Spleen (tissue), 11 donors: ENCODE results near the gene BTRC. TPM values are rescaled to one million over a fixed set of nuclear protein-coding genes. Genes with fewer than 3 reads are reported as not detected.

Experiments
- DNase-seq: peaks from one replicate; pipeline ENCODE4 v3.0.0-alpha.2; 2020
- H3K27ac ChIP-seq, 8 donors: fragments of 200-600 bp; sonication (generic) in 7 of 8; 1 replicate in 4 of 8; 2 replicates in 4 of 8; pipeline versions ENCODE4 v1.5.0 to v1.8.0; 2016 to 2021; ENCODE audit warnings: inconsistent platforms in 4 of 8, mild to moderate bottlenecking in 4 of 8, moderate library complexity in 1 of 8
- H3K27me3 ChIP-seq, 7 donors: fragments of 200-600 bp; sonication (generic) in 6 of 7; replicated peaks in 1 of 7; 1 replicate in 4 of 7; 2 replicates in 3 of 7; pipeline versions ENCODE4 v1.5.0 to v1.8.0; 2016 to 2021; ENCODE audit warnings: inconsistent platforms in 3 of 7, mild to moderate bottlenecking in 1 of 7
- H3K36me3 ChIP-seq, 6 donors: fragments of 200-600 bp; sonication (generic) in 5 of 6; 1 replicate in 4 of 6; 2 replicates in 2 of 6; pipeline versions ENCODE4 v1.5.0 to v1.8.0; 2016 to 2021; ENCODE audit warnings: inconsistent platforms in 2 of 6
- H3K4me1 ChIP-seq, 6 donors: fragments of 200-600 bp; sonication (generic) in 5 of 6; 1 replicate in 3 of 6; 2 replicates in 3 of 6; pipeline versions ENCODE4 v1.5.0 to v1.8.0; 2016 to 2021; ENCODE audit warnings: inconsistent platforms in 3 of 6
- H3K4me3 ChIP-seq, 8 donors: fragments of 200-600 bp; sonication (generic) in 7 of 8; 1 replicate in 4 of 8; 2 replicates in 4 of 8; pipeline versions ENCODE4 v1.5.0 to v1.8.0; 2016 to 2021; ENCODE audit warnings: inconsistent platforms in 4 of 8, mild to moderate bottlenecking in 4 of 8, moderate library complexity in 2 of 8
- H3K9me3 ChIP-seq, 8 donors: fragments of 200-600 bp; sonication (generic) in 7 of 8; 1 replicate in 4 of 8; 2 replicates in 4 of 8; pipeline versions ENCODE4 v1.5.0 to v1.8.0; 2016 to 2021; ENCODE audit warnings: inconsistent platforms in 4 of 8
- CTCF ChIP-seq, 11 experiments: fragments of 200-600 bp in 7 of 11; fragments of 450-650 bp in 4 of 11; sonication (generic) in 4 of 11; IDR thresholded peaks in 8 of 11; conservative IDR thresholded peaks in 3 of 11; 1 replicate in 7 of 11; 2 replicates in 4 of 11; pipeline versions ENCODE4 v1.4.0 to v1.8.0; 2016 to 2021; ENCODE audit warnings: antibody characterized with exemption in 11 of 11, inconsistent platforms in 4 of 11, mild to moderate bottlenecking in 1 of 11
- POLR2A ChIP-seq, 3 donors: fragments of 450-650 bp; IDR thresholded peaks; one replicate each; pipeline ENCODE4 v1.5.1; 2017; ENCODE audit warnings: antibody characterized with exemption in 3 of 3, mild to moderate bottlenecking in 1 of 3
- POLR2AphosphoS5 ChIP-seq, 3 donors: sonication (generic); formaldehyde crosslinking; IDR thresholded peaks; one replicate each; pipeline ENCODE4 v1.5.1; 2017; ENCODE audit warnings: antibody characterized with exemption in 3 of 3
- WGBS, 5 donors: extraction: QIAGEN DNeasy Blood & Tissue Kit in 3 of 5; methylation state at CpG; one replicate each; pipeline versions ENCODE4 v1.1.5 to v1.1.7; 2013 to 2018; 5-methylcytosine and 5-hydroxymethylcytosine counted together
- intact Hi-C: fragments of 100-400 bp; cut with DNase I; formaldehyde crosslinking; loops from one replicate; pipeline ENCODE4 v1.15.0; 2023; ENCODE audit warnings: low total_unique reads
- polyA plus RNA-seq, 3 donors: library from polyadenylated mRNA; stranded (reverse); fragments of 200-250 nt; gene quantifications; one replicate each; pipeline ENCODE4 v1.2.1, GENCODE V29; 2013
- total RNA-seq, 7 donors: library from RNA; depleted of rRNA in 3 of 7; stranded (reverse); fragments of >200 nt in 3 of 7; fragmentation: NEBNext Ultra II Directional in 4 of 7; extraction: Animal tissue kit (Norgen Biotek cat#: 25700) in 4 of 7; gene quantifications; one replicate each; pipeline versions ENCODE4 v1.1.0 to v1.2.1, GENCODE V29; 2016 to 2021
- donor health status: healthy with polysubstance abuse.
- donor health status: DM: no; HTN: no; CAD: no; lungs with moderate emphysema.
- donor health status: DM: no; HTN: no; CAD: no.
- donor health status: Bipolar disorder and iron deficiency.
- donor health status: healthy.
- donor health status: DM: no; HTN: no; CAD: no.
- donor health status: DM: yes; HTN: yes; CAD: no.

The BTRC gene
- total and polyA plus RNA-seq, 10 donors: 2.7 to 23.9 (median 19.3) TPM

- Histone ChIP-seq H3K36me3 (peaks cover 0 to 28% (median 10%) of the 10 kb centered on the region in 6 donors), H3K4me1 (peaks cover 0 to 29% (median 9%) of the 10 kb centered on the region in 6 donors), H3K27ac (no peak overlapping the region), H3K4me3 (no peak overlapping the region), H3K9me3 (no peaks in the 10 kb centered on the region), H3K27me3 (peaks cover 0 to 13% (median 0%) of the 10 kb centered on the region in 7 donors)
- intact Hi-C loops: no loop called here
- DNase-seq: no peak
- 43 to 65% (median 55%) methylated on average over 2 of the region's 2 CpGs for WGBS, 5 donors
- TF ChIP-seq CTCF (IDR thresholded peaks at IDR 0.05 in 8 of 11, conservative IDR thresholded peaks at IDR 0.05 in 3 of 11) (no peak), POLR2AphosphoS5 (IDR thresholded peaks at IDR 0.05) (no peak), POLR2A (IDR thresholded peaks at IDR 0.05) (no peak)
Observed at GRCh38 chr10:101558204-101558603, 204.2 kb downstream of the BTRC start.

- DNase-seq: no peak
- WGBS, 5 donors: 61 to 75% (median 65%) methylated on average over 15 to 18 of the region's 18 CpGs
- intact Hi-C loops: no loop called here
Observed at GRCh38 chr10:101558671-101559595, 205.0 kb downstream of the BTRC start.

GRCh38 chr10:101559596-101560297 lies 205.8 kb downstream of the BTRC start:
- no peak overlapping the region for H3K27ac ChIP-seq
- 66 to 84% (median 78%) methylated on average over 10 to 12 of the region's 12 CpGs for WGBS, 5 donors
- intact Hi-C loops: no loop called here
- DNase-seq: no peak
- TF ChIP-seq POLR2AphosphoS5 (IDR thresholded peaks at IDR 0.05) (no peak), CTCF (IDR thresholded peaks at IDR 0.05 in 8 of 11, conservative IDR thresholded peaks at IDR 0.05 in 3 of 11) (no peak), POLR2A (IDR thresholded peaks at IDR 0.05) (no peak)
- H3K4me1 ChIP-seq: peaks cover 0 to 29% (median 9%) of the 10 kb centered on the region in 6 donors
- H3K4me3 ChIP-seq: no peak overlapping the region
- H3K36me3 ChIP-seq: peaks cover 0 to 13% (median under 1%) of the 10 kb centered on the region in 6 donors
- peaks cover 0 to 19% (median 0%) of the 10 kb centered on the region in 7 donors for H3K27me3 ChIP-seq
- no peaks in the 10 kb centered on the region for H3K9me3 ChIP-seq

More at GRCh38 chr10:101558671-101559595, 205.0 kb downstream of the BTRC start:
- H3K4me1 ChIP-seq: peaks cover 0 to 29% (median 9%) of the 10 kb centered on the region in 6 donors
- H3K36me3 ChIP-seq: peaks cover 0 to 21% (median 8%) of the 10 kb centered on the region in 6 donors
- H3K27me3 ChIP-seq: peaks cover 0 to 15% (median 0%) of the 10 kb centered on the region in 7 donors
- no peaks in the 10 kb centered on the region for H3K9me3 ChIP-seq
- no peak overlapping the region for H3K4me3 ChIP-seq
- TF ChIP-seq POLR2AphosphoS5 (IDR thresholded peaks at IDR 0.05) (peak in 1 of 3 donors; percentile 27), POLR2A (IDR thresholded peaks at IDR 0.05) (no peak)
- H3K27ac ChIP-seq: no peak overlapping the region

- peaks cover 0 to 29% (median 9%) of the 10 kb centered on the region in 6 donors for H3K4me1 ChIP-seq
- peaks cover 0 to 27% (median 5%) of the 10 kb centered on the region in 7 donors for H3K27me3 ChIP-seq
- no peak overlapping the region for H3K27ac ChIP-seq
- TF ChIP-seq POLR2A (IDR thresholded peaks at IDR 0.05) (no peak), POLR2AphosphoS5 (IDR thresholded peaks at IDR 0.05) (peak in 2 of 3 donors; percentile 19 to 45), CTCF (IDR thresholded peaks at IDR 0.05 in 8 of 11, conservative IDR thresholded peaks at IDR 0.05 in 3 of 11) (no peak)
- H3K9me3 ChIP-seq: no peaks in the 10 kb centered on the region
- intact Hi-C loops: no loop called here
- DNase-seq: peak; percentile 64
- H3K4me3 ChIP-seq: no peak overlapping the region
- peaks cover 0 to 5% (median 0%) of the 10 kb centered on the region in 6 donors for H3K36me3 ChIP-seq
- 57 to 70% (median 63%) methylated on average over 1 to 2 of the region's 2 CpGs for WGBS, 5 donors
Observed at GRCh38 chr10:101560298-101561067, 206.5 kb downstream of the BTRC start.
